Measurements from ENCODE around the gene AKAP1.

- TF ChIP-seq EZH2 (IDR thresholded peaks at IDR 0.05; ENCODE audit: low read length, unreplicated experiment), result no peak
- TF ChIP-seq CTCF (conservative IDR thresholded peaks at IDR 0.05; ENCODE audit: low read depth, low read length), result peak; percentile 43
Measured at GRCh38 chr17:57085448-57086068, 512 bp downstream of the AKAP1 start.
